GM23338 (cell line): Measurements from ENCODE around the gene TOR1AIP2. TPM values are rescaled to one million over a fixed set of nuclear protein-coding genes. Genes with fewer than 3 reads are reported as not detected.
A peak's percentile ranks its signal among the peaks of the same experiment; 100 is the strongest.

ENCODE experiments used
- ATAC-seq: fragments of 200-7000 bp; cut with Tn5 transposase; 3 replicates; pipeline ENCODE4 v1.9.1; 2020
- DNase-seq: peaks from one replicate; pipeline ENCODE4 v3.0.0-alpha.2; 2015; ENCODE audit warnings: low spot score
- H2AFZ ChIP-seq: fragments of 200-600 bp; sonication (generic); 2 replicates; pipeline ENCODE4 v1.8.0; 2016; ENCODE audit warnings: antibody characterized with exemption, mild to moderate bottlenecking, moderate library complexity
- H3F3A ChIP-seq: fragments of 200-600 bp; sonication (generic); replicated peaks from 2 replicates; pipeline ENCODE4 v1.8.0; 2017; ENCODE audit warnings: antibody characterized with exemption, mixed run types, low read depth
- H3K27ac ChIP-seq: fragments of 200-600 bp; sonication (generic); 2 replicates; pipeline ENCODE4 v1.6.1; 2016; ENCODE audit warnings: low read depth
- H3K27me3 ChIP-seq: fragments of 200-600 bp; sonication (generic); 2 replicates; pipeline ENCODE4 v1.8.0; 2016; ENCODE audit warnings: mild to moderate bottlenecking, mixed run types, moderate library complexity; ENCODE audit not compliant: insufficient read depth
- H3K36me3 ChIP-seq: fragments of 200-600 bp; sonication (generic); 2 replicates; pipeline ENCODE4 v1.8.0; 2016; ENCODE audit warnings: mild to moderate bottlenecking; ENCODE audit not compliant: insufficient read depth
- H3K4me1 ChIP-seq: fragments of 200-600 bp; sonication (generic); 2 replicates; pipeline ENCODE4 v1.8.0; 2016; ENCODE audit warnings: mild to moderate bottlenecking, moderate library complexity; ENCODE audit not compliant: insufficient read depth
- H3K4me2 ChIP-seq: fragments of 200-600 bp; sonication (generic); 2 replicates; pipeline ENCODE4 v1.7.1; 2017; ENCODE audit warnings: mixed run types
- H3K4me3 ChIP-seq: fragments of 200-600 bp; sonication (generic); 2 replicates; pipeline ENCODE4 v1.6.1; 2016; ENCODE audit warnings: mixed run types
- H3K79me2 ChIP-seq: fragments of 200-600 bp; sonication (generic); replicated peaks from 2 replicates; pipeline ENCODE4 v1.8.0; 2017; ENCODE audit warnings: mild to moderate bottlenecking; ENCODE audit not compliant: insufficient read depth
- H3K9me2 ChIP-seq: fragments of 200-600 bp; sonication (generic); 2 replicates; pipeline ENCODE4 v1.8.0; 2017; ENCODE audit not compliant: insufficient read depth
- H4K20me1 ChIP-seq: fragments of 200-600 bp; sonication (generic); replicated peaks from 2 replicates; pipeline ENCODE4 v1.8.0; 2017; ENCODE audit warnings: mild to moderate bottlenecking; ENCODE audit not compliant: insufficient read depth
- H3K27ac Mint-ChIP-seq: 2 replicates; pipeline ENCODE4 v1.8.0; 2020; ENCODE audit warnings: inconsistent platforms, mild to moderate bottlenecking, moderate library complexity, mixed read lengths
- H3K27me3 Mint-ChIP-seq: 3 replicates; pipeline ENCODE4 v1.8.0; 2022; ENCODE audit warnings: low read depth, mild to moderate bottlenecking, moderate library complexity, mixed read lengths, inconsistent platforms; ENCODE audit not compliant: insufficient read depth, poor library complexity
- H3K36me3 Mint-ChIP-seq: 3 replicates; pipeline ENCODE4 v1.8.0; 2021; ENCODE audit warnings: low read depth, mild to moderate bottlenecking, inconsistent platforms, moderate library complexity, mixed read lengths
- H3K4me1 Mint-ChIP-seq: 3 replicates; pipeline ENCODE4 v1.8.0; 2020; ENCODE audit warnings: mild to moderate bottlenecking, inconsistent platforms, mixed read lengths
- H3K4me3 Mint-ChIP-seq: 3 replicates; pipeline ENCODE4 v1.8.0; 2021; ENCODE audit warnings: moderate library complexity, mild to moderate bottlenecking, inconsistent platforms, mixed read lengths
- H3K9me3 Mint-ChIP-seq: 3 replicates; pipeline ENCODE4 v1.8.0; 2020; ENCODE audit warnings: moderate library complexity, mild to moderate bottlenecking, inconsistent platforms, mixed read lengths
- CREB1 ChIP-seq: fragments of 250-450 bp; sonication (Bioruptor Pico); IDR thresholded peaks from 2 replicates; pipeline ENCODE4 v1.5.0; 2020; ENCODE audit warnings: low read depth, mild to moderate bottlenecking, moderate library complexity
- ETS1 ChIP-seq: IDR thresholded peaks from 2 replicates; pipeline ENCODE4 v1.6.1; 2016; ENCODE audit warnings: antibody characterized with exemption
- EZH2 ChIP-seq: fragments of 200-600 bp; sonication (generic); IDR thresholded peaks from one replicate; pipeline ENCODE4 v1.8.0; 2017; ENCODE audit warnings: antibody characterized with exemption, mild to moderate bottlenecking, low read depth; ENCODE audit not compliant: unreplicated experiment
- JUNB ChIP-seq: IDR thresholded peaks from one replicate; pipeline ENCODE4 v1.6.1; 2016; ENCODE audit warnings: antibody characterized with exemption; ENCODE audit not compliant: unreplicated experiment
- POLR2AphosphoS5 ChIP-seq: IDR thresholded peaks from 2 replicates; pipeline ENCODE4 v1.6.1; 2016; ENCODE audit warnings: antibody characterized with exemption, low read depth
- REST ChIP-seq: IDR thresholded peaks from one replicate; pipeline ENCODE4 v1.6.1; 2018; ENCODE audit warnings: antibody characterized with exemption; ENCODE audit not compliant: unreplicated experiment
- STAT1 ChIP-seq: IDR thresholded peaks from one replicate; pipeline ENCODE4 v1.6.1; 2016; ENCODE audit warnings: antibody characterized with exemption; ENCODE audit not compliant: unreplicated experiment
- polyA plus RNA-seq: library from polyadenylated mRNA; unstranded; fragments of >200 nt; fragmentation: Nextera tagmentation; extraction: Ambion mirVana; gene quantifications from 2 replicates; pipeline ENCODE4 v1.2.1, GENCODE V29; 2016
- total RNA-seq: library from RNA; depleted of rRNA; stranded (reverse); fragments of >200 nt; shearing (Covaris generic); gene quantifications from 2 replicates; pipeline ENCODE4 v1.2.3, GENCODE V29; 2014
- TF ChIP-seq, protein P1 (sequence below): fragments of 250-450 bp; sonication (Bioruptor Pico); IDR thresholded peaks from 2 replicates; pipeline ENCODE4 v1.5.0; 2020; ENCODE audit warnings: mild to moderate bottlenecking, moderate library complexity

Gene TOR1AIP2
- total and polyA plus RNA-seq, 2 experiments from 2014 or later = 21.1 to 81.3 TPM

DNA sequence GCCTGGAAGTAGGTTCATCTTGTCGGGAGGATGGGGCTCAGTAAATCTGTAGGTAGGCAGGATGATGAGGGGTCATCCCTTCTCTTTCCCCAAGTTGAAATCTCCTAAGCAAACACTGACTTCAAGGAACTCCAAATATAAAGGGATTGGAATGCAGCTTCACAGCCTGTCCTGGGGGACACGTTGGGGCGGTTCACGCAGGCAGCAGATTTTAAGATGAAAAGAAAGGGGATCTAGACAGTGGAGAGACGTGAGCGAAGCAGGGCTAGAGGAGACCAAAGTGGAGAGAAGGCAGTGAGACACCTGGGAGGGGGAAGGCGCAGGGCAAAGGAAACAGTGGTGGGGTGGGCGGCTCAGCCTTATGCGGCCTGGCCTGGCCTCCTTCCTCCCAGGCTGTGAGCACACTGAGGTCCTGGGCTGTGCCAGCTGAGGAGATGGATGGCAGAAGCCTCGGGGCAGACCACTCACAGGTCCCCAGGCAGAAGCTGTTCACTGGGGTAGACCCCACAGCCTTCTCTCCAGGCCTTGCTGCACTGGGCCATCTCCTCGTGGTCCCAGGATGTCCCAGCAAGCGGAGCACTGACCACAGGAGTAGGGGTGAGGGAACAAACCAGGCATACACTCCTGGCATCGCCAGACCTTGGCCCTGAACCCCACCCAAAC is 51.7 kb downstream of the TOR1AIP2 start (continued):
- no peak for TF ChIP-seq REST
- TF ChIP-seq JUNB = no peak
- TF ChIP-seq, protein P1, sequence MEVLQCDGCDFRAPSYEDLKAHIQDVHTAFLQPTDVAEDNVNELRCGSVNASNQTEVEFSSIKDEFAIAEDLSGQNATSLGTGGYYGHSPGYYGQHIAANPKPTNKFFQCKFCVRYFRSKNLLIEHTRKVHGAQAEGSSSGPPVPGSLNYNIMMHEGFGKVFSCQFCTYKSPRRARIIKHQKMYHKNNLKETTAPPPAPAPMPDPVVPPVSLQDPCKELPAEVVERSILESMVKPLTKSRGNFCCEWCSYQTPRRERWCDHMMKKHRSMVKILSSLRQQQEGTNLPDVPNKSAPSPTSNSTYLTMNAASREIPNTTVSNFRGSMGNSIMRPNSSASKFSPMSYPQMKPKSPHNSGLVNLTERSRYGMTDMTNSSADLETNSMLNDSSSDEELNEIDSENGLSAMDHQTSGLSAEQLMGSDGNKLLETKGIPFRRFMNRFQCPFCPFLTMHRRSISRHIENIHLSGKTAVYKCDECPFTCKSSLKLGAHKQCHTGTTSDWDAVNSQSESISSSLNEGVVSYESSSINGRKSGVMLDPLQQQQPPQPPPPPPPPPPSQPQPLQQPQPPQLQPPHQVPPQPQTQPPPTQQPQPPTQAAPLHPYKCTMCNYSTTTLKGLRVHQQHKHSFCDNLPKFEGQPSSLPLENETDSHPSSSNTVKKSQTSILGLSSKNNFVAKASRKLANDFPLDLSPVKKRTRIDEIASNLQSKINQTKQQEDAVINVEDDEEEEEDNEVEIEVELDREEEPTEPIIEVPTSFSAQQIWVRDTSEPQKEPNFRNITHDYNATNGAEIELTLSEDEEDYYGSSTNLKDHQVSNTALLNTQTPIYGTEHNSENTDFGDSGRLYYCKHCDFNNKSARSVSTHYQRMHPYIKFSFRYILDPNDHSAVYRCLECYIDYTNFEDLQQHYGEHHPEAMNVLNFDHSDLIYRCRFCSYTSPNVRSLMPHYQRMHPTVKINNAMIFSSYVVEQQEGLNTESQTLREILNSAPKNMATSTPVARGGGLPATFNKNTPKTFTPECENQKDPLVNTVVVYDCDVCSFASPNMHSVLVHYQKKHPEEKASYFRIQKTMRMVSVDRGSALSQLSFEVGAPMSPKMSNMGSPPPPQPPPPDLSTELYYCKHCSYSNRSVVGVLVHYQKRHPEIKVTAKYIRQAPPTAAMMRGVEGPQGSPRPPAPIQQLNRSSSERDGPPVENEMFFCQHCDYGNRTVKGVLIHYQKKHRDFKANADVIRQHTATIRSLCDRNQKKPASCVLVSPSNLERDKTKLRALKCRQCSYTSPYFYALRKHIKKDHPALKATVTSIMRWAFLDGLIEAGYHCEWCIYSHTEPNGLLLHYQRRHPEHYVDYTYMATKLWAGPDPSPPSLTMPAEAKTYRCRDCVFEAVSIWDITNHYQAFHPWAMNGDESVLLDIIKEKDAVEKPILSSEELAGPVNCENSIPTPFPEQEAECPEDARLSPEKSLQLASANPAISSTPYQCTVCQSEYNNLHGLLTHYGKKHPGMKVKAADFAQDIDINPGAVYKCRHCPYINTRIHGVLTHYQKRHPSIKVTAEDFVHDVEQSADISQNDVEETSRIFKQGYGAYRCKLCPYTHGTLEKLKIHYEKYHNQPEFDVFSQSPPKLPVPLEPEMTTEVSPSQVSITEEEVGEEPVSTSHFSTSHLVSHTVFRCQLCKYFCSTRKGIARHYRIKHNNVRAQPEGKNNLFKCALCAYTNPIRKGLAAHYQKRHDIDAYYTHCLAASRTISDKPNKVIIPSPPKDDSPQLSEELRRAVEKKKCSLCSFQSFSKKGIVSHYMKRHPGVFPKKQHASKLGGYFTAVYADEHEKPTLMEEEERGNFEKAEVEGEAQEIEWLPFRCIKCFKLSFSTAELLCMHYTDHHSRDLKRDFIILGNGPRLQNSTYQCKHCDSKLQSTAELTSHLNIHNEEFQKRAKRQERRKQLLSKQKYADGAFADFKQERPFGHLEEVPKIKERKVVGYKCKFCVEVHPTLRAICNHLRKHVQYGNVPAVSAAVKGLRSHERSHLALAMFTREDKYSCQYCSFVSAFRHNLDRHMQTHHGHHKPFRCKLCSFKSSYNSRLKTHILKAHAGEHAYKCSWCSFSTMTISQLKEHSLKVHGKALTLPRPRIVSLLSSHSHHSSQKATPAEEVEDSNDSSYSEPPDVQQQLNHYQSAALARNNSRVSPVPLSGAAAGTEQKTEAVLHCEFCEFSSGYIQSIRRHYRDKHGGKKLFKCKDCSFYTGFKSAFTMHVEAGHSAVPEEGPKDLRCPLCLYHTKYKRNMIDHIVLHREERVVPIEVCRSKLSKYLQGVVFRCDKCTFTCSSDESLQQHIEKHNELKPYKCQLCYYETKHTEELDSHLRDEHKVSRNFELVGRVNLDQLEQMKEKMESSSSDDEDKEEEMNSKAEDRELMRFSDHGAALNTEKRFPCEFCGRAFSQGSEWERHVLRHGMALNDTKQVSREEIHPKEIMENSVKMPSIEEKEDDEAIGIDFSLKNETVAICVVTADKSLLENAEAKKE (CRISPR knock-in tag) = no peak

DNA sequence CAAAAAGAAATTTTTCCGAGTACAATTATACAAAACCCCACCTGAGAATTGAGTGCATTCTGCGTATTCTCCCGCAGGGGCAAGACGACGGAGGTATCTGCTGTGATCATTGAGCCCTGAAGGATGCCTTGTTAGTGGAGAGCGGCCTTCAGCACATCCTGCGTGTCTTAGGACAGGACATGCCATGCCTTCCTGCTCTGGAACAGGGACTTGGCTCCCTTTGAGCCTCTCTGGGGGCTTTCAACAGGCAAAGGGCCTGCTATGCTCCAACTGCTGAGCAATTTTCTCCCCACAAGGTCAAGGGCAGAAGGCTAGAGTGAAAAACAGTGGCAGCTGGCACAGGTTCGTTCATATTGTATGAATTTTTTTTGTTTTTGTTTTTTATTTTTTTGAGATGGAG is 52.4 kb downstream of the TOR1AIP2 start:
- Mint-ChIP-seq H3K36me3 (no peaks in the 10 kb centered on the region), H3K4me1 (peaks cover 11% of the 10 kb centered on the region), H3K27me3 (peaks cover 8% of the 10 kb centered on the region), H3K27ac (no peak overlapping the region), H3K9me3 (no peaks in the 10 kb centered on the region), H3K4me3 (no peak overlapping the region)
- Histone ChIP-seq H3K4me1 (no peaks in the 10 kb centered on the region), H3K79me2 (no peaks in the 10 kb centered on the region), H3K36me3 (no peaks in the 10 kb centered on the region), H2AFZ (0 out of 2 replicates have a peak overlapping the region, but pooled peaks have one; percentile 52), H3K4me3 (no peak overlapping the region), H3K9me2 (no peaks in the 10 kb centered on the region), H4K20me1 (no peaks in the 10 kb centered on the region), H3K27ac (no peak overlapping the region), H3K4me2 (no peak overlapping the region), H3K27me3 (no peaks in the 10 kb centered on the region), H3F3A (no peaks in the 10 kb centered on the region)
- ATAC-seq (peak; percentile 37), DNase-seq (no peak)
- no peak for TF ChIP-seq STAT1
- TF ChIP-seq JUNB = no peak
- no peak for TF ChIP-seq POLR2AphosphoS5
- TF ChIP-seq EZH2 = no peak
- no peak for TF ChIP-seq CREB1 (CRISPR knock-in tag)
- no peak for TF ChIP-seq REST
- TF ChIP-seq ETS1 = no peak
